Mammary epithelial cell (primary cell): ENCODE results near the gene MAGEA1.

ENCODE experiments used
- CTCF ChIP-seq, 2 donors: IDR thresholded peaks in 1 of 2; conservative IDR thresholded peaks in 1 of 2; 2 replicates each; pipeline ENCODE4 v1.5.1; 2011 to 2012; ENCODE audit warnings: inconsistent platforms in 2 of 2, low read length in 2 of 2, mild to moderate bottlenecking in 2 of 2, control low read depth in 1 of 2, low read depth in 1 of 2; ENCODE audit not compliant: insufficient read depth in 1 of 2; ENCODE audit errors: extremely low read depth in 1 of 2
- EZH2 ChIP-seq: IDR thresholded peaks from 2 replicates; pipeline ENCODE4 v1.6.1; 2012; ENCODE audit warnings: low read length, inconsistent platforms, borderline replicate concordance

DNA sequence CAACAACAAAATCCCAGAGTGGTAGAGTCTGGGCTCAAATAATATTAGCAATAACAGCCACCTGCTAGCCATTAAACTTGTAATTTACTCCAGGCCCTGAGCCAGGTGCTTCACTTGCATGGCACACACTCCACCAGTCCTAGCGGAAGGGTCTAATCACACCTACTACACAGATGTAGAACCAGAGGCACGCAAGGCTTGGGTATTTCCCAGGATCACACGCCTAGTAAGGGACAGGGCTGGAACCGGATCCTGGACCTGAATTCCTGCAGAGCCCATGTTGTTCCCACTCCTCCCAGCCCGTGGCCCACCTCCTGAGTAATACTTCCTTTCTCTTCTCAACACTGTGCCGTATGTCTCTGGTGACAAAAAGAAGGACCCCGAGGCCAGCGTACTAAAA, 5.7 kb downstream of the MAGEA1 start:
- TF ChIP-seq CTCF (conservative IDR thresholded peaks at IDR 0.05 in 1 of 2, IDR thresholded peaks at IDR 0.05 in 1 of 2; ENCODE audit: extremely low read depth in 1 of 2, insufficient read depth in 1 of 2, low read depth in 1 of 2, low read length in 2 of 2) (no peak), EZH2 (no peak)
